ENCODE measurements around the gene SLC35A4.

DNA sequence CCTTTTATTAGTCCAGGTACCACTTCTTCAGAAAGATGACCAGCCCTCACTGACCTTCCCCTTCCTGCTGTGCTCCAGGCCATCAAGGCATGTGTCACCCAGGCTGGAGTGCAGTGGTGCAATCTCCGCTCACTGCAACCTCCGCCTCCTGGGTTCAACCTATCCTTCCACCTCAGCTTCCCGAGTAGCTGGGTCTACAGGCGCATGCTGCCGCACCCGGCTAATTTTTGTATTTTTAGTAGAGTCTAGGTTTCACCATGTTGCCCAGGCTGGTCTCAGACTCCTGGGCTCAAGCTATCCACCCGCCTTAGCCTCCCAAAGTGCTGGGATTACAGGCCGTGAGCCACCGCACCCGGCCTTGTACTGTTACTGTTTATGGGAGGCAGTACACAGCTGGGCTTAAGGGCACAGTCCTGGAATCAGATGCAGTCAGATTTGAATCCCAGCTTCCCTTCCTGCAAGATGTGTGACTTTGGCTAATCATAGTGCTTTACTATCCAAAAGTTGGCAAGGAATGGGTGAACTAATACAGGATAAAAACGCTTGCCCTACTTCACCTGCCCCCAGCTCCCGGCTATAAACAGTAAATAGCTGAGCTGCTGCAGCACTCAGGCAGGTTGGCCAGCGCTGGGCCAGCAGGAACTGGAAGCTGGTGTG, 17.6 kb upstream of the SLC35A4 start:
- TF ChIP-seq CTCF (IDR thresholded peaks at IDR 0.05) (no peak), POLR2A (IDR thresholded peaks at IDR 0.05) (no peak), POLR2AphosphoS5 (IDR thresholded peaks at IDR 0.05) (no peak), EP300 (IDR thresholded peaks at IDR 0.05) (no peak)
